Neuronal stem cell (in vitro differentiated cells): ENCODE data around the gene TANGO6.
"Not testable (repeated sequence)": the region's sequence is repeated elsewhere in the genome, so short reads cannot be mapped to it uniquely, and the experiment has no call there.

Source experiments
- DNase-seq: peaks from one replicate; pipeline ENCODE4 v3.0.0-alpha.2; 2013; ENCODE audit warnings: low spot score
- H2AFZ ChIP-seq: one replicate; pipeline ENCODE4 v1.6.1; 2013; ENCODE audit warnings: mild to moderate bottlenecking, low read length, inconsistent platforms
- H2AK5ac ChIP-seq: 2 replicates; pipeline ENCODE4 v1.6.1; 2013; ENCODE audit warnings: low read depth, mild to moderate bottlenecking, inconsistent platforms, low read length, moderate library complexity, mixed read lengths
- H2BK120ac ChIP-seq: 2 replicates; pipeline ENCODE4 v1.6.1; 2013; ENCODE audit warnings: low read depth, mild to moderate bottlenecking, inconsistent platforms, low read length, moderate library complexity, mixed read lengths
- H2BK12ac ChIP-seq: one replicate; pipeline ENCODE4 v1.6.1; 2013; ENCODE audit warnings: low read length, inconsistent platforms
- H2BK15ac ChIP-seq: 2 replicates; pipeline ENCODE4 v1.6.1; 2013; ENCODE audit warnings: mild to moderate bottlenecking, low read length, inconsistent platforms, mixed read lengths
- H2BK5ac ChIP-seq: one replicate; pipeline ENCODE4 v1.6.1; 2013; ENCODE audit warnings: inconsistent platforms, mild to moderate bottlenecking, low read length, moderate library complexity
- H3K14ac ChIP-seq: one replicate; pipeline ENCODE4 v1.6.1; 2013; ENCODE audit warnings: low read length, inconsistent platforms
- H3K18ac ChIP-seq: 2 replicates; pipeline ENCODE4 v1.6.1; 2013; ENCODE audit warnings: low read length, inconsistent platforms
- H3K23ac ChIP-seq: 2 replicates; pipeline ENCODE4 v1.6.1; 2013; ENCODE audit warnings: low read depth, mild to moderate bottlenecking, mixed read lengths, low read length, inconsistent platforms; ENCODE audit not compliant: poor library complexity
- H3K27ac ChIP-seq: replicated peaks from 3 replicates; pipeline ENCODE4 v1.5.1; 2013; ENCODE audit warnings: low read length, inconsistent platforms
- H3K27me3 ChIP-seq, 3 experiments: 2 replicates each; pipeline ENCODE4 v1.6.1; 2013; ENCODE audit warnings: low read length in 3 of 3, mild to moderate bottlenecking in 2 of 3, inconsistent platforms in 1 of 3, low read depth in 1 of 3, mixed read lengths in 1 of 3, moderate library complexity in 1 of 3; ENCODE audit not compliant: control insufficient read depth in 3 of 3, insufficient read depth in 3 of 3
- H3K36me3 ChIP-seq, 2 donors: replicated peaks in 1 of 2; 2 replicates each; pipeline ENCODE4 v1.6.1; 2013; ENCODE audit warnings: low read length in 2 of 2; ENCODE audit not compliant: control insufficient read depth in 2 of 2, insufficient read depth in 2 of 2
- H3K4ac ChIP-seq: 2 replicates; pipeline ENCODE4 v1.6.1; 2013; ENCODE audit warnings: inconsistent platforms, mild to moderate bottlenecking, low read length, moderate library complexity
- H3K4me1 ChIP-seq, 2 donors: 1 replicate in 1 of 2; 2 replicates in 1 of 2; pipeline ENCODE4 v1.6.1; 2013; ENCODE audit warnings: low read length in 2 of 2, low read depth in 1 of 2; ENCODE audit not compliant: control insufficient read depth in 2 of 2, insufficient read depth in 1 of 2
- H3K4me2 ChIP-seq: one replicate; pipeline ENCODE4 v1.6.1; 2013; ENCODE audit warnings: mild to moderate bottlenecking, low read length, inconsistent platforms; ENCODE audit not compliant: insufficient read depth, poor library complexity, severe bottlenecking
- H3K4me3 ChIP-seq, 2 donors: 2 replicates each; pipeline ENCODE4 v1.5.1; 2013; ENCODE audit warnings: low read length in 2 of 2, mild to moderate bottlenecking in 2 of 2, inconsistent platforms in 1 of 2, moderate library complexity in 1 of 2
- H3K79me1 ChIP-seq: one replicate; pipeline ENCODE4 v1.6.1; 2013; ENCODE audit warnings: low read depth, mild to moderate bottlenecking, inconsistent platforms, low read length, moderate library complexity
- H3K9ac ChIP-seq: one replicate; pipeline ENCODE4 v1.6.1; 2013; ENCODE audit warnings: mild to moderate bottlenecking, low read depth, low read length, inconsistent platforms; ENCODE audit not compliant: poor library complexity
- H3K9me3 ChIP-seq, 2 donors: replicated peaks in 1 of 2; 2 replicates each; pipeline versions ENCODE3 to v1.6.1; 2013; ENCODE audit warnings: low read length in 2 of 2, mild to moderate bottlenecking in 2 of 2, inconsistent platforms in 1 of 2, low read depth in 1 of 2, mixed read lengths in 1 of 2, moderate library complexity in 1 of 2; ENCODE audit not compliant: control insufficient read depth in 2 of 2, insufficient read depth in 1 of 2
- H4K8ac ChIP-seq: one replicate; pipeline ENCODE4 v1.6.1; 2013; ENCODE audit warnings: low read depth, mild to moderate bottlenecking, inconsistent platforms, low read length, moderate library complexity
- H4K91ac ChIP-seq: one replicate; pipeline ENCODE4 v1.6.1; 2013; ENCODE audit warnings: low read length, low read depth, mild to moderate bottlenecking, inconsistent platforms; ENCODE audit not compliant: poor library complexity
- WGBS, 2 donors: extraction: QIAGEN DNeasy Blood & Tissue Kit; methylation state at CpG; one replicate each; pipeline ENCODE4 v1.1.7; 2013; ENCODE audit warnings: missing lambda C conversion rate in 2 of 2, mixed read lengths in 1 of 2; ENCODE audit not compliant: insufficient read length in 2 of 2, insufficient replicate concordance in 1 of 2; ENCODE audit errors: extremely low coverage in 2 of 2; 5-methylcytosine and 5-hydroxymethylcytosine counted together

The TANGO6 gene

GRCh38 chr16:68990172-68990845 is 147.0 kb downstream of the TANGO6 start:
- WGBS, 2 donors, result no CpG with 5 or more reads among the region's 7 CpGs
- not testable (repeated sequence) for H3K4ac ChIP-seq

GRCh38 chr16:68991075-68991474 is 147.7 kb downstream of the TANGO6 start:
- H3K4me2 ChIP-seq, result no peak overlapping the region

More at GRCh38 chr16:68990172-68990845, 147.0 kb downstream of the TANGO6 start:
- not testable (repeated sequence) for H3K27ac ChIP-seq, H2AK5ac ChIP-seq, H3K9me3 ChIP-seq, H3K9ac ChIP-seq, H3K4me3 ChIP-seq, H2BK12ac ChIP-seq, H4K91ac ChIP-seq, H3K27me3 ChIP-seq, H3K4me2 ChIP-seq, H3K4me1 ChIP-seq, H3K36me3 ChIP-seq, H2BK120ac ChIP-seq, H2BK5ac ChIP-seq, H4K8ac ChIP-seq, H2BK15ac ChIP-seq, H3K23ac ChIP-seq, H2AFZ ChIP-seq, DNase-seq, H3K18ac ChIP-seq, H3K79me1 ChIP-seq, H3K14ac ChIP-seq

DNA sequence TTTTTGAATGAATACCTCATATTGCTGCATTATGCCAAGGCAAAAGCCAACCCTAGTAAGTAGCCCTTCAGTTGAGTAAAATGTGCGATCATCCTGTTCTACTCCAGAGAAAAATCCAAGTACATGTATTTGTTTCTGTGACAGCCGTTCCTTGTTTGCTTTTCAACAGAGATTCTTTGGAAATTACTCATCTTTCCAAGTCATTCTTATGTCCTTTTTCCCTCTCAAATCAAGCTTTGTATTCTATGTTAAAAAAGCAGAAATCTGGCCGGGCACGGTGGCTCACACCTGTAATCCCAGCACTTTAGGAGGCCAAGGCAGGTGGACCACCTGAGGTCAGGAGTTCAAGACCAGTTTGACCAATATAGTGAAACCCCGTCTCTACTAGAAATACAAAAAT is 149.2 kb downstream of the TANGO6 start:
- no peak overlapping the region for H2BK15ac ChIP-seq
- H3K4me3 ChIP-seq, result no peak overlapping the region
- H3K9me3 ChIP-seq, result no peaks in the 10 kb centered on the region
- H3K4me2 ChIP-seq, result no peak overlapping the region
- H3K27ac ChIP-seq, result no peak overlapping the region
- no peak overlapping the region for H2BK12ac ChIP-seq
- H2AK5ac ChIP-seq, result no peak overlapping the region
- peaks cover 3 to 5% of the 10 kb centered on the region in 2 donors for H3K4me1 ChIP-seq
- no peaks in the 10 kb centered on the region for H3K79me1 ChIP-seq
- no peaks in the 10 kb centered on the region for H3K27me3 ChIP-seq
- WGBS, 2 donors, result no CpG with 5 or more reads among the region's 5 CpGs
- no peak overlapping the region for H3K9ac ChIP-seq
- no peaks in the 10 kb centered on the region for H3K36me3 ChIP-seq
- H4K8ac ChIP-seq, result no peak overlapping the region
- H3K23ac ChIP-seq, result no peak overlapping the region
- H2AFZ ChIP-seq, result no peak overlapping the region
- no peak overlapping the region for H3K4ac ChIP-seq
- H4K91ac ChIP-seq, result no peak overlapping the region
- no peak overlapping the region for H2BK5ac ChIP-seq
- H2BK120ac ChIP-seq, result no peak overlapping the region
- H3K14ac ChIP-seq, result no peak overlapping the region
- DNase-seq, result no peak
- H3K18ac ChIP-seq, result no peak overlapping the region

More at GRCh38 chr16:68991075-68991474, 147.7 kb downstream of the TANGO6 start:
- H3K14ac ChIP-seq, result no peak overlapping the region
- no peak overlapping the region for H3K4ac ChIP-seq
- H3K4me1 ChIP-seq, result peaks cover 3 to 5% of the 10 kb centered on the region in 2 donors
- H4K8ac ChIP-seq, result no peak overlapping the region
- no peak overlapping the region for H2AK5ac ChIP-seq
- no peak overlapping the region for H2BK12ac ChIP-seq
- H3K23ac ChIP-seq, result no peak overlapping the region
- no peaks in the 10 kb centered on the region for H3K79me1 ChIP-seq
- no peak overlapping the region for H2BK5ac ChIP-seq
- no peak overlapping the region for H2BK15ac ChIP-seq
- H3K18ac ChIP-seq, result no peak overlapping the region
- H3K9ac ChIP-seq, result no peak overlapping the region
- H3K4me3 ChIP-seq, result no peak overlapping the region
- no peak overlapping the region for H3K27ac ChIP-seq
- no peak overlapping the region for H2BK120ac ChIP-seq
- no peak overlapping the region for H2AFZ ChIP-seq
- H4K91ac ChIP-seq, result no peak overlapping the region
- no peaks in the 10 kb centered on the region for H3K9me3 ChIP-seq
- no peaks in the 10 kb centered on the region for H3K27me3 ChIP-seq
- DNase-seq, result no peak
- H3K36me3 ChIP-seq, result no peaks in the 10 kb centered on the region

DNA sequence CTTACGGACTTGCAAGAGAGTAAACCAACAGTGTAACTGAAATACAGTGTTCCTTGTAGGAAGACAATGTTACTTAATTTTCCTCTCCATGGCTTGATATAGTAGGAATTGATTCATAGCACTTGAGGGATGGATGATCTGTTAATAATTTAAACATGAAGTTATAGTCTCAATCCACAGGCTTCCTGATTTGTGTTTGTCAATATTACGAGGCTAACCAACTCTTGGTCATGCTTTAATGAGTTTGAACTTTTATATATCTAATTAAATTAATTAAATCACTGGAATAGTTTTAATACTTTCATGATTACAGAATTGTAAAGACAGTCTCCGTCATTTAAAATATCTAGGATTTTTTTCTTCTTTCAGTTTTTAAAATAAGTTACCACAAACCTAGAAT is 150.1 kb downstream of the TANGO6 start:
- no peaks in the 10 kb centered on the region for H3K9me3 ChIP-seq
- H3K27me3 ChIP-seq, result no peaks in the 10 kb centered on the region
- no peak overlapping the region for H2BK15ac ChIP-seq
- no peak overlapping the region for H4K8ac ChIP-seq
- H2BK120ac ChIP-seq, result no peak overlapping the region
- no peak overlapping the region for H3K14ac ChIP-seq
- no CpG with 5 or more reads among the region's 3 CpGs for WGBS, 2 donors
- no peak overlapping the region for H3K4me2 ChIP-seq
- DNase-seq, result no peak
- H3K36me3 ChIP-seq, result no peaks in the 10 kb centered on the region
- H3K79me1 ChIP-seq, result no peaks in the 10 kb centered on the region
- no peak overlapping the region for H3K18ac ChIP-seq
- H3K9ac ChIP-seq, result no peak overlapping the region
- no peak overlapping the region for H3K4ac ChIP-seq
- no peak overlapping the region for H2BK12ac ChIP-seq
- no peaks in the 10 kb centered on the region for H3K4me1 ChIP-seq
- no peak overlapping the region for H2AK5ac ChIP-seq
- H2BK5ac ChIP-seq, result no peak overlapping the region
- H2AFZ ChIP-seq, result no peak overlapping the region
- no peak overlapping the region for H3K4me3 ChIP-seq
- H3K27ac ChIP-seq, result no peak overlapping the region
- H3K23ac ChIP-seq, result no peak overlapping the region
- no peak overlapping the region for H4K91ac ChIP-seq
